Tibial artery (tissue), 4 donors: Measurements from ENCODE around the gene IRX4.

Experiments
- DNase-seq, 2 donors: peaks; one replicate each; pipeline ENCODE4 v3.0.0-alpha.2; 2019
- H3K27ac ChIP-seq, 2 donors: fragments of 200-600 bp; sonication (generic) in 1 of 2; 1 replicate in 1 of 2; 2 replicates in 1 of 2; pipeline ENCODE4 v1.5.1; 2018 to 2019; ENCODE audit warnings: mild to moderate bottlenecking in 1 of 2
- H3K27me3 ChIP-seq, 2 donors: fragments of 200-600 bp; sonication (generic) in 1 of 2; one replicate each; pipeline versions ENCODE4 v1.5.1 to v1.6.0; 2016 to 2019
- H3K36me3 ChIP-seq, 3 donors: fragments of 200-600 bp; sonication (generic) in 2 of 3; one replicate each; pipeline ENCODE4 v1.5.1; 2016 to 2019; ENCODE audit warnings: mild to moderate bottlenecking in 2 of 3
- H3K4me1 ChIP-seq, 4 donors: fragments of 200-600 bp; sonication (generic) in 2 of 4; 1 replicate in 3 of 4; 2 replicates in 1 of 4; pipeline ENCODE4 v1.5.1; 2016 to 2019
- H3K4me3 ChIP-seq, 2 donors: fragments of 200-600 bp; sonication (generic) in 1 of 2; 1 replicate in 1 of 2; 2 replicates in 1 of 2; pipeline ENCODE4 v1.5.1; 2018 to 2019; ENCODE audit warnings: mild to moderate bottlenecking in 2 of 2
- H3K9me3 ChIP-seq, 3 donors: fragments of 200-600 bp; sonication (generic) in 1 of 3; one replicate each; pipeline ENCODE4 v1.5.1; 2016 to 2019
- intact Hi-C: fragments of 100-400 bp; cut with DNase I; formaldehyde crosslinking; loops from one replicate; pipeline ENCODE4 v1.15.0; 2023; ENCODE audit warnings: low total_unique reads
- TF ChIP-seq, protein P1 (sequence below), 2 experiments: fragments of 200-600 bp in 1 of 2; fragments of 450-650 bp in 1 of 2; IDR thresholded peaks; one replicate each; pipeline ENCODE4 v1.5.1; 2017 to 2019; ENCODE audit warnings: antibody characterized with exemption in 2 of 2, mild to moderate bottlenecking in 1 of 2, moderate library complexity in 1 of 2

Gene IRX4

DNA sequence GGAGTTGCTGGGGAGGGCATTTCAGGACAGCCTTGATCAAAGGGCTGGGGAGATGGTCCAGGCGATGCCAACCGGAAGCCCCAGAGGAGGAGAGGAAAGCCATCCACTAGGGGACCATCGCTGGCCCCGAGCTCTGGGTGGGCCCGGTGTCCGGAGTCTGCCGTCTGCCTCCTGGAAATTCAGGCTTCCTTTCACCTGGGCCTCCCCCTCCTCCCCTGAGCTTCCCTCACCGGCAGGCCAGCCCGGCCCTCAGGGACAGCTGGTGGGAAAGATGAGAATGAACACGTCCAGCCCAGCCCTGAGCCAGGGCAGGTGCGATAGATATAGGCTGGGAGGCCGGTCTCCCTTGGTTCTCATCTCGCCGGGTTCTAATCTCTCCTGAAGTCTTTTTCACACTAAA, 17.2 kb downstream of the IRX4 start:
- Histone ChIP-seq H3K27me3 (peaks cover 0 to 65% of the 10 kb centered on the region in 2 donors), H3K36me3 (no peaks in the 10 kb centered on the region), H3K4me3 (no peak overlapping the region)

DNA sequence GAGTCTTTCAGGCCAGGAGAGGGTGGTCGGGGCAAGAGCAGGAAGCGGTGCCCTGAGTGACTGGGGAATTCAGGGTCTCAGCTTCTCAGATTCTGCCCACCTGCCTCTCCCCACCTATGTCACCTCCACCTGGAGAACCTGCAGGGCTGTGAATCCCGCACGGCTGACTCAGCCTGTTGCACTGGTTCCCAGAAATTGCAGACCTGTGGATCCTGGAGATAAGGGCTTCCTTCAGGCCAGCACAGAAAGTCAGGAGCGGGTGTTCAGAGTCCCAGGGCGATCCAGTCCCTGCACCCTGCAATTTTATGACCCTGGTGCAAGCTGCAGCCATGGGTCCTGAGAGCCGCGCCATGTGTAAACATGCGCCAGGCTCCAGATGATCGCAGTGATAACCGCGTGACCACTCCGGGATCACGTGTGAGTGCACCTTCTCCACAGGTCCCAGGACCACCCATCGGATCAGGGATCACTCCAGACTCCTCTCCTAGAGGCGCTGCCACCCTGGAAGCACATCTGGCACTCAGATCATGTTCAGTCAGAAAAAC, 17.8 kb downstream of the IRX4 start:
- Histone ChIP-seq H3K4me3 (no peak overlapping the region), H3K27me3 (peaks cover 0 to 66% of the 10 kb centered on the region in 2 donors), H3K27ac (no peak overlapping the region), H3K4me1 (no peaks in the 10 kb centered on the region), H3K9me3 (no peaks in the 10 kb centered on the region), H3K36me3 (no peaks in the 10 kb centered on the region)
- DNase-seq = no peak
- intact Hi-C loops = no loop called here
- TF ChIP-seq, protein P1, sequence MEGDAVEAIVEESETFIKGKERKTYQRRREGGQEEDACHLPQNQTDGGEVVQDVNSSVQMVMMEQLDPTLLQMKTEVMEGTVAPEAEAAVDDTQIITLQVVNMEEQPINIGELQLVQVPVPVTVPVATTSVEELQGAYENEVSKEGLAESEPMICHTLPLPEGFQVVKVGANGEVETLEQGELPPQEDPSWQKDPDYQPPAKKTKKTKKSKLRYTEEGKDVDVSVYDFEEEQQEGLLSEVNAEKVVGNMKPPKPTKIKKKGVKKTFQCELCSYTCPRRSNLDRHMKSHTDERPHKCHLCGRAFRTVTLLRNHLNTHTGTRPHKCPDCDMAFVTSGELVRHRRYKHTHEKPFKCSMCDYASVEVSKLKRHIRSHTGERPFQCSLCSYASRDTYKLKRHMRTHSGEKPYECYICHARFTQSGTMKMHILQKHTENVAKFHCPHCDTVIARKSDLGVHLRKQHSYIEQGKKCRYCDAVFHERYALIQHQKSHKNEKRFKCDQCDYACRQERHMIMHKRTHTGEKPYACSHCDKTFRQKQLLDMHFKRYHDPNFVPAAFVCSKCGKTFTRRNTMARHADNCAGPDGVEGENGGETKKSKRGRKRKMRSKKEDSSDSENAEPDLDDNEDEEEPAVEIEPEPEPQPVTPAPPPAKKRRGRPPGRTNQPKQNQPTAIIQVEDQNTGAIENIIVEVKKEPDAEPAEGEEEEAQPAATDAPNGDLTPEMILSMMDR (IDR thresholded peaks at IDR 0.05) = no peak

More for the DNA sequence above, 17.2 kb downstream of the IRX4 start:
- intact Hi-C loops = no loop called here
- TF ChIP-seq, protein P1 (IDR thresholded peaks at IDR 0.05) = no peak
- DNase-seq = no peak
- Histone ChIP-seq H3K27ac (no peak overlapping the region), H3K9me3 (no peaks in the 10 kb centered on the region), H3K4me1 (no peaks in the 10 kb centered on the region)

DNA sequence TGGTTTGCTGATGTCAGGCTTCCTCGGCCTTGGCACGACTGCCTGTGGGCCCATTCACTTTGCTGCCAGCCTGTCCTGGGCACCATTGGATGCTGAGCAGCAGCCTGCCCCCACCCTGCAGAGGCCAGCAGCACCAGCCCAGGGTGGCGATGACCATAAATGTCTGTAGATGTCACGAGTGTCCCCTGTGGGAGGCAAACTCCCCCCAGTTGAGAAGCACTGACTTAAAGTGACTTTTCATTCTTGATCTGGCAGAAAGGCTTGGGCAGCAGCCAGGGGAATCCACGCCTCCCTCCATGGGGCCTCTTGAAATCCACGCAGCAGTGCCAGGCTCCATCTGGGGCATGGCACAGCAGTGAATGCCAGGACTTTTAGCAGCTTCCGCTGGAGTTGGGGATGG, 21.8 kb downstream of the IRX4 start:
- H3K4me1 ChIP-seq = peaks cover 0 to 3% (median 0%) of the 10 kb centered on the region in 4 donors
- intact Hi-C loops = no loop called here
- no peaks in the 10 kb centered on the region for H3K36me3 ChIP-seq
- DNase-seq = no peak
- H3K9me3 ChIP-seq = no peaks in the 10 kb centered on the region
- TF ChIP-seq, protein P1 (IDR thresholded peaks at IDR 0.05) = no peak
- no peak overlapping the region for H3K4me3 ChIP-seq
- no peak overlapping the region for H3K27ac ChIP-seq
- H3K27me3 ChIP-seq = peaks cover 0 to 52% of the 10 kb centered on the region in 2 donors

DNA sequence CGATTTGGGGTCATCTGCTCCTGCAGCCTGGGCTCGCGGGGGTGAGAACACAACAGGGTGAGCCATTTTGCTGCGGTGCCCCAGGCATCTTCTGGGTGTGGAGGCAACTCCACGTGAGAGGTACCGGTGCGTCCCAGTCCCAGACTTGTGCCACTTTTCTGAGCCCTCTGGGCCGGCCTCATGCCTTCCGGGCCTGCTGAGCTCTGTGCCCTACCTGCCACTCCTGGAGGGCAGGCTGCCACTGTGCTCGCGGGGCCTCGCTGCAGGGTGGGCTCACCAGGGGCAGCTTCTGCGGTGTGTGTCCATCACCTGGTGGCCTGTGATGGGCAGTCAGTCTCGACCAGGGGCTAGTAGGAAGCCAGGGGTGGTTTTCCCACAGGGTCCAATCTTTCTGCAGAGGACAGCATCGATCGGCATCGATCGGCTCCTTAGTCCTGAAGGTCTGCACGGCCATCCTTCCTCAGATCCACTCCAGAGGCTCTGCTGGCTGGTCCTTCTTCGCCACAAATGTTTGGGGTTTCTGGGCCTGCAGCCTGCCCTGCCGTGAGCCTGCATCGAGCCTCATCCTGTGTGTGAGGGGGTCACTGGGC, 22.6 kb downstream of the IRX4 start:
- no peak for DNase-seq
- H3K27me3 ChIP-seq = peaks cover 0 to 46% of the 10 kb centered on the region in 2 donors
- no peaks in the 10 kb centered on the region for H3K36me3 ChIP-seq
- no peak overlapping the region for H3K4me3 ChIP-seq
- H3K27ac ChIP-seq = no peak overlapping the region
- H3K4me1 ChIP-seq = peaks cover 0 to 3% (median 0%) of the 10 kb centered on the region in 4 donors
- no peaks in the 10 kb centered on the region for H3K9me3 ChIP-seq
- intact Hi-C loops = no loop called here
- TF ChIP-seq, protein P1 (IDR thresholded peaks at IDR 0.05) = no peak

DNA sequence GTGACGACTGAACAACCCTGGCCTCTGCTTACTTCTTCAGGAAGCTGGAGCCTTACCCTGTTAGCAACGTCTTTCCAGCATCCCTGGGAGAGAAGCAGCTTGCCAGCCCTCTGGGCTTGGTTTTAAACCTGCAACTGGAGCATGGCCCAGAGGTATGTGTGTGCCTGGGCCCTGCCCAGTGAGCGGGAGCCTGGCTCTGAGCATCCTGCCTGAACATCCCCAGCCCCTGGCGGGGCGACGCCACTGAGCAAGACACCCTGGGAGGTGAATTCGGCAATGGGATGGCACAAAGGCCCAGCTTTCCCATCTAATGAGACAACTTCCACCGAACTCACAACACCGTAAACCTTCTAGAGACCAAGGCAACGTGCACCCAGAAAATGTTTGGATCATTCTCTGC, 23.6 kb downstream of the IRX4 start:
- Histone ChIP-seq H3K4me1 (peaks cover 0 to 3% (median 0%) of the 10 kb centered on the region in 4 donors), H3K9me3 (no peaks in the 10 kb centered on the region), H3K27me3 (peaks cover 0 to 46% of the 10 kb centered on the region in 2 donors), H3K4me3 (no peak overlapping the region), H3K27ac (no peak overlapping the region), H3K36me3 (no peaks in the 10 kb centered on the region)
- no peak for DNase-seq
- TF ChIP-seq, protein P1 (IDR thresholded peaks at IDR 0.05) = no peak
- intact Hi-C loops = no loop called here
